Stimulated activated naive B cell treated with anti-CD40 and anti-IgM and Interleukin-4, amounts not matched to agents 10 μg/mL and 1 μg/mL and 100 μg/mL, for 72 hours (primary cell): ENCODE measurements around the gene STK11.

Experiments
- ATAC-seq, 2 donors: fragments of 150-1000 bp; cut with Tn5 transposase; replicated peaks; 2 replicates each; pipeline ENCODE4 v1.10.0; 2021; ENCODE audit warnings: moderate library complexity in 1 of 2
- DNase-seq: peaks from one replicate; pipeline ENCODE4 v3.0.0; 2021
- H3K27ac Mint-ChIP-seq: one replicate; pipeline ENCODE4 v1.8.0; 2022; ENCODE audit warnings: mild to moderate bottlenecking, mixed read lengths
- H3K27me3 Mint-ChIP-seq, 2 donors: one replicate each; pipeline ENCODE4 v1.8.0; 2022; ENCODE audit warnings: mixed read lengths in 2 of 2
- H3K36me3 Mint-ChIP-seq, 2 donors: one replicate each; pipeline ENCODE4 v1.8.0; 2022; ENCODE audit warnings: mixed read lengths in 2 of 2, mild to moderate bottlenecking in 1 of 2
- H3K4me1 Mint-ChIP-seq, 2 donors: one replicate each; pipeline ENCODE4 v1.8.0; 2022; ENCODE audit warnings: mixed read lengths in 2 of 2, mild to moderate bottlenecking in 1 of 2
- H3K4me3 Mint-ChIP-seq, 2 donors: one replicate each; pipeline ENCODE4 v1.8.0; 2022; ENCODE audit warnings: mild to moderate bottlenecking in 2 of 2, mixed read lengths in 2 of 2, moderate library complexity in 1 of 2
- H3K9me3 Mint-ChIP-seq, 2 donors: one replicate each; pipeline ENCODE4 v1.8.0; 2022; ENCODE audit warnings: mixed read lengths in 2 of 2, mild to moderate bottlenecking in 1 of 2

STK11 gene

DNA sequence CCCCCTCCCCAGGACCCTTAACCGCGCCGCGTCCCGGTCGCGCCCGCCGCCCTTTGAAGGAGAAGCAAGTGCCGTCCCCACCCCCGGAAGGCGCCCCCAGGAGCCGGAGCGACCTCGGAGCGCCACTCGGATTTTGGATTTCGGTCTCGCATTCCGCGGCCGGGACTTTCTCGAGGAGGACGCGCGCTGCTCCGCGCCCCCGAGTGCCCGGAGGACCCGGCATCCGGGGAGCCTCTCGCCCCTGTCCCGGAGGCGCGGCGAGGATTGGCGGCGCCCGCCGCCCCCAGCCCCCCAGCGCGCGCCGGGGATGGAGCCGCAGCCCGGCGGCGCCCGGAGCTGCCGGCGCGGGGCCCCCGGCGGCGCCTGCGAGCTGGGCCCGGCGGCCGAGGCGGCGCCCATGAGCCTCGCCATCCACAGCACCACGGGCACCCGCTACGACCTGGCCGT is 44.4 kb downstream of the STK11 start:
- H3K27ac Mint-ChIP-seq, result peak overlapping the region; percentile 89
- H3K27me3 Mint-ChIP-seq, result no peaks in the 10 kb centered on the region
- H3K4me3 Mint-ChIP-seq, result peak overlapping the region; percentile 79 to 84
- peaks cover 14 to 35% of the 10 kb centered on the region in 2 donors for H3K4me1 Mint-ChIP-seq
- H3K36me3 Mint-ChIP-seq, result peaks cover 24 to 26% of the 10 kb centered on the region in 2 donors
- ATAC-seq, result no peak
- DNase-seq, result no peak
- H3K9me3 Mint-ChIP-seq, result no peaks in the 10 kb centered on the region

DNA sequence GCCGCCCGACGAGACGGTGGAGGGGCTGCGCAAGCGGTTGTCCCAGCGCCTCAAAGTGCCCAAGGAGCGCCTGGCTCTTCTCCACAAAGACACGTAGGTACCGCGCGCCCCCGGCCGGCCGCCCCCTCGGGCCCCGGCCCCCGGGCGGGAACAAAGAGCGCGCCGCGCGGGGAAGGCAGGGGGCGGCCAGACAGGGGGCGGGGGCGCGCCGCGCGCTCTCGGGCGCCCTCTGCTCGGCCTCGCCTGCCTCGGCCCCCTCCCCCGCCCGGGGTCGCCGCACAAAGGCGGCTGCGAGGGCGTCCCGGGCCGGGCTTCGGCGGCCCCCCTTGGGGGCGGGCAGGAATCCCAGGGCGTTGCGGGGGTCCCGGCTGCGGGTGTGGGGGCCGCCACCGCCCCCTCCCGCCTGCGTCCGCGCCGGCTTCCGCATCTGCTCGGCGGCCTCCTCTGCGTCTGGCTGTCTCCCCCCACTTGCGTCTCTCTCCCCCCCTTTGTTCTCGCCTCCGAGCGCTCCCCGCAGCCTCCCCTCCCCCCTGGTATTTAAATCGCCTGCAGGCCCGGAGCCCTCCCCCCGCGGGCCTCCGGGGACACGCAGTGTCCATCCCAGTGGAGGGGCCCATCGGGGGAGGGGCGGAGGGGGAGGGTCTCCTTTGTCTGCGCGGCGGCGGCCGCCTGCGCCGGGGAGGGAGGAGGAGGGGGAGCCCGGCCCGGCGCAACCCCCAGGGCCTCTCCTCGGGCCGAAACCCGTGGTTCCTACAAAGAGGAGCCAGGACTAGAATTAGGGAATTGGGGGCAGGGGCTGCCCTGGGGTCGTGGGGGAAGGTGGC is 45.1 kb downstream of the STK11 start:
- ATAC-seq, result no peak
- Mint-ChIP-seq H3K27ac (peak overlapping the region; percentile 96), H3K4me3 (peak overlapping the region; percentile 85 to 92), H3K9me3 (no peaks in the 10 kb centered on the region), H3K4me1 (peaks cover 20 to 35% of the 10 kb centered on the region in 2 donors), H3K27me3 (no peaks in the 10 kb centered on the region), H3K36me3 (peaks cover 28 to 30% of the 10 kb centered on the region in 2 donors)
- DNase-seq, result no peak

DNA sequence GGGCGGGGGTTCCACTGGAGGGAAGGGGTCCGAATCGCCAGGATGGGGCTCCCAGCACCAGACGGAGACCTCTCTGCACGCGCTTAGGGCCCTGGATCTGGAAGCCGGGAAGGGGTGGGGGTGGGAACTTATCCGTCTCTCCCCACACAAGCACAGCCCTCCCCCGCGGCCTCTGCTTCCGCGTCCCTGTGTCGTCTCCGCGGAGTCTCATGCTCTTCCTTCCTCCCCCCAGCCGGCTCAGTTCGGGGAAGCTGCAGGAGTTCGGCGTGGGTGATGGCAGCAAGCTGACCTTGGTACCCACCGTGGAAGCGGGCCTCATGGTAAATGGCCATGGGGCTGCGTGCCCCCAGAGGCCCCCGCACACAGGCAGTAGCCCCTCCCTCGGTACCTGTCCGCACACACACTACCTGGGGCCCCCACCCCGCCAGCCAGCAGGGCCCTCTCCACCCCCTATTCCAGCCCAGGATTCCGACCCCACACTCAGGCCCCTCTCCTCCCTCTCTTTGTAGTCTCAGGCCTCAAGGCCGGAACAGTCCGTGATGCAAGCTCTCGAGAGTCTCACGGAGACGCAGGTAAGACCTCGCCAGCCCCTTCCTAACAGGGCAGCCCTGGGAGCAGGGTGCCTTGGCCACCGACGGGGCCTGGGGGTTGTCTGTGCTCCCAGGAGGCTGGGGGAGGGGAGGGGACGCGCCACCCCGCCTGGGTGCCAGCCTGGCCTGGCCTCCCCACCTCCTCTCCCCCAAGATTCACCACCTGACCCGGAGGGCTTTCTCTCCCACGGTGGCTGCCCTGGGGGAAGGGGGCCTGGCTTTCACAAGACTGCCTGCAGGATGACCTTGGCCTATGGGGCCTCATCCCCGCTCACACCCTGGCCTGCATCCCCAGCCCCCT is 46.0 kb downstream of the STK11 start:
- no peaks in the 10 kb centered on the region for H3K9me3 Mint-ChIP-seq
- peak overlapping the region; percentile 85 to 92 for H3K4me3 Mint-ChIP-seq
- H3K4me1 Mint-ChIP-seq, result peaks cover 17 to 35% of the 10 kb centered on the region in 2 donors
- H3K27ac Mint-ChIP-seq, result peak overlapping the region; percentile 96
- ATAC-seq, result peak; percentile 0
- H3K27me3 Mint-ChIP-seq, result no peaks in the 10 kb centered on the region
- peaks cover 28 to 30% of the 10 kb centered on the region in 2 donors for H3K36me3 Mint-ChIP-seq
- no peak for DNase-seq

DNA sequence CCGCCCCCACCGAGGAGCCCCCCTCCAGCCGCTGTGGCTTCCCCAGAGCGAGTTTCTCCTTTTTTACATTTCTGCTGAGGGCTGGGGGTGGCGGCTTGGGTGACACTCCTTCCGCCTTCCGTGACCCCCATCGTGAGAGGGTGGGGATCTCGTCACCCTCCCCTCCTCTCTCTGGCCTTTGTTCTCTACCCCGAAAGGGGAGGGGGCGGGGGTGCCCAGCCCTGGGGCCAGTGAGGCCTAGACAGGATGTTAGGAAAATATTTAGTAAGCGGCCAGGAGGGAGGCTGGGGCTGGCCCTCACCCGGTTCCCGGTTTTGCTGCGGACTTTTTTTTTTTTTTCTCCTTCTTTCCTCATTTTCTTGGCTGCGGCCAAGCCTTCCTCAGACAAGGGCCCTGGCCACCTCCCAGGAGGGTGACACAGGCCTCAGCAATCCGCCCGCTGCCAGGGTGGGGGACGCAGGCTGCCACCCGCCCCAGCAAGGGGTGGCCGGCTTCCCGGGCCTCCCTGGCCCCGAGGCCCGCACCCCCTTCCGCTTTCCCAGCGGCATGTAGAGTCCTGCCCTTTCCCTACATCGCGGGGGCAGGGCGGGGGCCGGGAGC is 46.7 kb downstream of the STK11 start:
- Mint-ChIP-seq H3K36me3 (peaks cover 28 to 31% of the 10 kb centered on the region in 2 donors), H3K27ac (peak overlapping the region; percentile 96), H3K9me3 (no peaks in the 10 kb centered on the region), H3K27me3 (no peaks in the 10 kb centered on the region), H3K4me1 (peaks cover 17 to 37% of the 10 kb centered on the region in 2 donors), H3K4me3 (peak overlapping the region; percentile 85 to 92)
- ATAC-seq (peak; percentile 21 to 38), DNase-seq (no peak)

DNA sequence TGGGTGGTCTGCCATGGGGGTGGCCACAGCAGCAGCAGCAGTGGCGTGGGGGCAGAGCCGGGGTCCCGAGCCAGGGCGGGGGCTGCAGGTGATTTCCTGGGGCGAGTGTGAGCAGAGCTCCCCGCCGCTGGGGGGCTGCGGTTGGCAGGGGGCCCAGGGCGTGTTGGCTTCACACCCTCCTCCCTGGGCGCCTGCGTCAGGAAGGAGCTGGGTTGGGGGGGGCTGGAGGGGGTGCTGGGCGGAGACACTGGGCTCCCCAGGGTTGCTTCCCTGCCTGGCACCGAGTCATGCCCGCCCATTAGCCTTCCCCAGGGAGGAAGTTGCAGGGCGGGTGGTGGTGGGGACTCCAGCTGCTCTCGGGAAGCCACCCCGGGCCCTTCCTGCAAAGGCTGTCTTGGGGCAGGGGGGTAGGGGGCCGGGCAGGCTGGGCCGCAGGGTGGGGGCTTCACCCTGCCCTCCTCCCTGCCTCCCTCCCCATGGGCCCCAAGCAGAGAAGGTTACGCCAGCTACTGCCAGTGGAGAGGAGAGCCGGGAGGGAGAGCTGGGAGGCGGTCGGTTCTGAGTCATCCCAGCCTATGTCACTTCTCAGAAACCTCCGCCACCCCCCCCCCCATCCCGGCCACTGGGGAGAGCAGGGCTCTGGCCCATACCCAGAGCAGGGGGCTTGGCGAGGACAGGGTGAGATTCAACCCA is 47.4 kb downstream of the STK11 start:
- H3K4me3 Mint-ChIP-seq, result peak overlapping the region; percentile 85 to 92
- peaks cover 34 to 37% of the 10 kb centered on the region in 2 donors for H3K36me3 Mint-ChIP-seq

DNA sequence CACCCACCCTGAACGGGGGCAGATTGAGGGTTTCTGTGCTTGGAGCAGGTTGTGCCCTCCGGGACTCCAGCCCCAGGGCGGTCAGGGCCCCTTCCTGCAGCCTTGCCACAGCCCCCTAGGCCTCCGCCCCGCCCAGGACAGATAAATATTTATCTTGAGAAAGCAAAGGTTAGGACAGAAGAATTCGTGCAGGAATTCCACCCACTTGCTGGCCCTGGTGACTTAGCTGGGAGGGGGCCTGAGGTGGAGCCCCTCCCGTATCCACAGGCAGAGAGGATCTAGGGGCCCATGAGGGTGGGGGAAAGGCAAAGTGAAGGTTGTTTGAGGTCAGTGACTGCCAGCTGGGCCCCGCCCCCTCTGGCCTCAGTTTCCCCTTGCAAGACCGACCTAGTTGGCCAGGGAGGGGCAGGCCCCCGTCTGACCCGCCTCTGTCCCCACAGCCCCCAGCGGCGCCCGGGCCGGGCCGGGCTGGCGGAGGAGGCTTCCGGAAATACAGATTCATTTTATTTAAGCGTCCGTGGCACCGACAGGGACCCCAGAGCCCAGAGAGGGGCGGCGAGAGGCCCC is 48.0 kb downstream of the STK11 start:
- H3K36me3 Mint-ChIP-seq, result peaks cover 34 to 39% of the 10 kb centered on the region in 2 donors
- peaks cover 26 to 49% of the 10 kb centered on the region in 2 donors for H3K4me1 Mint-ChIP-seq
- peak overlapping the region; percentile 81 to 92 for H3K4me3 Mint-ChIP-seq
- H3K27me3 Mint-ChIP-seq, result no peaks in the 10 kb centered on the region
- peak overlapping the region; percentile 89 for H3K27ac Mint-ChIP-seq
- ATAC-seq (no peak), DNase-seq (no peak)
- H3K9me3 Mint-ChIP-seq, result no peaks in the 10 kb centered on the region

More for the DNA sequence above, 47.4 kb downstream of the STK11 start:
- ATAC-seq (peak; percentile 38 to 45), DNase-seq (peak; percentile 82)
- Mint-ChIP-seq H3K27ac (peak overlapping the region; percentile 96), H3K9me3 (no peaks in the 10 kb centered on the region), H3K27me3 (no peaks in the 10 kb centered on the region), H3K4me1 (peaks cover 24 to 43% of the 10 kb centered on the region in 2 donors)

DNA sequence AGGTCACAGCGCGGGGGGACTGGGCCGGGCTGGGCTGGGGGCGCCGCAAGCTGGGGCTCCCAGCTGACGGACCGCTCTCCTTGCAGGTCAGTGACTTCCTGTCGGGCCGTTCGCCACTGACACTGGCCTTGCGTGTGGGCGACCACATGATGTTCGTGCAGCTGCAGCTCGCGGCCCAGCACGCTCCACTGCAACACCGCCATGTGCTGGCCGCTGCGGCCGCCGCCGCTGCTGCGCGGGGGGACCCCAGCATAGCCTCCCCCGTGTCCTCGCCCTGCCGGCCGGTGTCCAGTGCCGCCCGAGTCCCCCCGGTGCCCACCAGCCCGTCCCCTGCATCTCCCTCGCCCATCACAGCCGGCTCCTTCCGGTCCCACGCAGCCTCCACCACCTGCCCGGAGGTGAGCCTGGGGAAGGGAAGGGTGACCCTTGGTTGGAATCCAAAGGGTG is 48.5 kb downstream of the STK11 start:
- no peaks in the 10 kb centered on the region for H3K9me3 Mint-ChIP-seq
- peaks cover 27 to 52% of the 10 kb centered on the region in 2 donors for H3K4me1 Mint-ChIP-seq
- peak overlapping the region; percentile 37 for H3K27ac Mint-ChIP-seq
- no peaks in the 10 kb centered on the region for H3K27me3 Mint-ChIP-seq
- no peak overlapping the region for H3K4me3 Mint-ChIP-seq
- peaks cover 35 to 41% of the 10 kb centered on the region in 2 donors for H3K36me3 Mint-ChIP-seq
- no peak for DNase-seq
- ATAC-seq, result no peak

DNA sequence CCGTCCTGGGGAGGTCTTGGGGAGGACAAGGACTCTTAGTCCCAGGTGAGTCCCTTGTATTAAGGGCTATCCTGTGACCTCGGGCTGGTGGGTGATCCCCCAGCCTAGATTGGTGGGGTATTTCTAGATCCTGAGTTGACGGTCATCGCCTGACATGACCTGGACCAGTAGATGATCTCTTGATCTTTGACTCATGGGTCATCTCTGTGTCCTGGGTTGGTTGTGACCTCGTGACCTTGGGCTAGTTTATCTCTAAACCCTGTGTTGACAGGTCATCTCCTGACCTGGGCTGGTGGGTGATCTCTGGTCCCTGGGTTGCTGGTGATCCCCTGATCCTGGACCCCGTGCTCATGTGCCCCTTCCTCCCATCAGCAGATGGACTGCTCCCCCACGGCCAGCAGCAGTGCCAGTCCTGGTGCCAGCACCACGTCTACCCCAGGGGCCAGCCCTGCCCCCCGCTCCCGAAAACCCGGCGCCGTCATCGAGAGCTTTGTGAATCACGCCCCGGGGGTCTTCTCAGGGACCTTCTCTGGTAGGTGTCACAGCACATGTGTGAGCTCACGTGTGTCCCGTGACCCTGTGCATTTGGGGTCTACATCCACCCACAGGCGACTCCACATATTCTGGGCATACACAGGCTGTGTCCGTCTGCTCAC is 49.1 kb downstream of the STK11 start:
- peaks cover 36 to 42% of the 10 kb centered on the region in 2 donors for H3K36me3 Mint-ChIP-seq
- no peaks in the 10 kb centered on the region for H3K9me3 Mint-ChIP-seq
- H3K27me3 Mint-ChIP-seq, result no peaks in the 10 kb centered on the region
- peak overlapping the region; percentile 37 for H3K27ac Mint-ChIP-seq
- no peak for DNase-seq
- H3K4me3 Mint-ChIP-seq, result peak overlapping the region; percentile 41 to 54
- ATAC-seq, result no peak
- peaks cover 31 to 58% of the 10 kb centered on the region in 2 donors for H3K4me1 Mint-ChIP-seq

DNA sequence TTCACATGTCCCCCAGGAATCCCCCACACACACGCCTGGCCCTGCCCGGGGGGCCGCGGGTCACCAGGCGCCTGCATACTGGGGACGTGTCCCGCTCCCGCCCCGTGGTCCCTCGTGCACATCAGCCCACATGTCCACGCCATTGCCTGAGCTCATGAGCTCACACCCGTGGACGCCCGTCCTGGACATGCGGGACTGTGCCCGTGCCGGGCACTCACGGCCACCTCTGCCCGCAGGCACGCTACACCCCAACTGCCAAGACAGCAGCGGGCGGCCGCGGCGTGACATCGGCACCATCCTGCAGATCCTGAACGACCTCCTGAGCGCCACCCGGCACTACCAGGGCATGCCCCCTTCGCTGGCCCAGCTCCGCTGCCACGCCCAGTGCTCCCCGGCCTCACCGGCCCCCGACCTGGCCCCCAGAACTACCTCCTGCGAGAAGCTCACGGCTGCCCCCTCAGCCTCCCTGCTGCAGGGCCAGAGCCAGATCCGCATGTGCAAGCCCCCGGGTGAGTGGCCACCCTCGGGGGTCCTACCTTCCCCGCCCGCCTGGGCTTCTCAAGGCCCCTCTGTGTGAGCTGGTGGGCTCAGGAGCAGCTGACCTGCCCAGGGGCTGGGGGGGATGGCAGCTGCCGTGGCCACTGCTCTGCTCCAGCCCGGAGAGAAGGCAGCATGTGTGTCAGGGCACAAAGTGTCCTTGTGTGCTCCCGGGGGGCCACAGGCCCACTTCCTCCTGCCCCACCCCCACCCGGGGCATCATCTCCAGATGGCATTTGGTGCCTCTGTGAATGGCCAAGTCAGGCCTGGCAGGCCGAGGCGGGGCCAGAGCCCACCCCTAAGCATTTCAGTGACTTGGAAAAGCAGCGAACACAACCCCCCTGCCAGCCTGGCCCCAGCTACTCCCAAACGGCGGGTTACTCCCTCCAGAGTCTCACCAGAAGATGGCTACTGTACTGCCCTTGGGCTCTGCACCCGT is 49.9 kb downstream of the STK11 start:
- peak overlapping the region in 1 of 2 donors; percentile 54 for H3K4me3 Mint-ChIP-seq
- H3K9me3 Mint-ChIP-seq, result no peaks in the 10 kb centered on the region
- DNase-seq, result no peak
- H3K27ac Mint-ChIP-seq, result peak overlapping the region; percentile 20
- H3K36me3 Mint-ChIP-seq, result peaks cover 36 to 42% of the 10 kb centered on the region in 2 donors
- no peak for ATAC-seq
- no peaks in the 10 kb centered on the region for H3K27me3 Mint-ChIP-seq
- H3K4me1 Mint-ChIP-seq, result peaks cover 35 to 66% of the 10 kb centered on the region in 2 donors

DNA sequence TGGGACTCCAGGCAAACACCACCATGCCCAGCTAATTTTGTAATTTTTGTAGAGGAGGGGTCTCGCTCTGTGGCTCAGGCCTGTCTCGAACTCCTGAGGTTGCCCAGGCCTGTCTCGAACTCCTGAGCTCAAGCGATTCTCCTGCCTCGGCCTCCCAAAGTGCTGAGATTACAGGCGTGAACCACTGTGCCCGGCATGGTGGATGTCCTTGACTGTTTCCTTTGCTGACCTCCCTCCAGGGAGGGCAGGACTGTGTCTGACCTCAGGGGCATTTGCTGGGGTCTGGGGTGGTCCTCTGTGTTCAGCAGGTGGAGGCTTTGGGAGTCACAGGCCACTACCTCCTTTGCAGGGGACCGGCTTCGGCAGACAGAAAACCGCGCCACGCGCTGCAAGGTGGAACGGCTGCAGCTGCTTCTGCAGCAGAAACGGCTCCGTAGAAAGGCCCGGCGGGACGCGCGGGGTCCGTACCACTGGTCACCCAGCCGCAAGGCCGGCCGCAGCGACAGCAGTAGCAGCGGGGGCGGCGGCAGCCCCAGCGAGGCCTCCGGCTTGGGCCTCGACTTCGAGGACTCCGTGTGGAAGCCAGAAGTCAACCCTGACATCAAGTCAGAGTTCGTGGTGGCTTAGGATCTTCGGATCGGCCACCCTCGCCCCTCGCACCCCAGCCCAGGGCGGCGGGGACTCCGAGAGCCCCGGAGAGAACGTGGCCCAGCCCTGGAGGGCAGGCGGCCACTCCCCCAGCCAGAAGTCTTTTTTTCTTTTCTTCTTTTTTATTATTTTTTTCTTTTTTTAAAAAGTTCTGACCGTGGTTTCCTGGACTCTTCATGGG is 51.3 kb downstream of the STK11 start:
- DNase-seq (no peak), ATAC-seq (no peak)
- Mint-ChIP-seq H3K4me1 (peaks cover 40 to 68% of the 10 kb centered on the region in 2 donors), H3K4me3 (peak overlapping the region in 1 of 2 donors; percentile 50), H3K9me3 (no peaks in the 10 kb centered on the region), H3K27me3 (no peaks in the 10 kb centered on the region), H3K36me3 (peaks cover 32 to 38% of the 10 kb centered on the region in 2 donors), H3K27ac (peak overlapping the region; percentile 78)

DNA sequence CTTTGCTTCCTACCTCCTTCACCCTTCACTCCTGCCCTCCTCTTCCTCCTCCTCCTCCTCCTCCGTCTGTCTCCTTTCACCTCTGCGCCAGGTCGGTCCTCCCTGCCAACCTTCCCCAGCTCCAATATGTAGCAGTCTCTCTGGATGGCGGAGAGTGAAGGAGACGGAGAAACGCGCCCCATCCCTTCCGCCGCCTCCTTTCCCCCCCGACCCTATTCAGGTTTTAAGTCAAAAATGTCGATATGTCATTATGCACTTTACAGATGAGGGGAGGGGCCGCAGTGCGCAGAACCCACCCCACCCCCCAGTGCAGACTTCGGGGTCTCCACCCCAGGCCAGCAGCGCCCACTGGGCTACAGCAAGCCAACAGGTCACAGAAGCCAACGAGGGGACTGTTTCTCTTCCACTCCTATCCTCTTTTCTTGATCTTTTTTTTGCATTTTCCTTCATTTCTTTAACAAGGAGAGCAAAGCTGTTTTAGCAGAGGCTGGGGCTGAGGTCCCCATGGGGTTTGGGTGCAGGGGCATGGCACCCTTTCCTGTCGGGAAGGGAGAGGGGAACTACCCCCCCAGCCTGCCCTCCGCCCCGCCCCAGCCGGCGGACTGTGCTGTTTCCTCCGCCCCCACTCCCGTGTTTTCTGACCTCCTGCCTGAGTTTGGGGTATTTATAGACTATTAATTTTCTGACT is 52.0 kb downstream of the STK11 start:
- Mint-ChIP-seq H3K4me3 (peak overlapping the region; percentile 41 to 56), H3K27me3 (no peaks in the 10 kb centered on the region), H3K9me3 (no peaks in the 10 kb centered on the region), H3K27ac (peak overlapping the region; percentile 78), H3K36me3 (peaks cover 29 to 34% of the 10 kb centered on the region in 2 donors), H3K4me1 (peaks cover 43 to 76% of the 10 kb centered on the region in 2 donors)
- ATAC-seq (no peak), DNase-seq (no peak)
